HepG2 (cell line): ENCODE measurements around the gene NEIL1. TPM values are rescaled to one million over a fixed set of nuclear protein-coding genes. Genes with fewer than 3 reads are reported as not detected.

ENCODE experiments used
- ARHGAP35 ChIP-seq: sonication (generic); formaldehyde crosslinking; IDR thresholded peaks from 2 replicates; pipeline ENCODE4 v1.9.0; 2022; ENCODE audit warnings: mild to moderate bottlenecking, inconsistent platforms, moderate library complexity, missing genetic modification reagents, borderline replicate concordance
- ATAD3A ChIP-seq: sonication (generic); formaldehyde crosslinking; IDR thresholded peaks from 2 replicates; pipeline ENCODE4 v1.4.0; 2020; ENCODE audit warnings: missing genetic modification reagents
- FLYWCH1 ChIP-seq: sonication (generic); formaldehyde crosslinking; IDR thresholded peaks from 2 replicates; pipeline ENCODE4 v1.8.1; 2023; ENCODE audit warnings: mild to moderate bottlenecking, missing genetic modification reagents
- HDAC6 ChIP-seq: fragments of 200-600 bp; sonication (generic); IDR thresholded peaks from 2 replicates; pipeline ENCODE4 v1.7.0; 2017; ENCODE audit warnings: mild to moderate bottlenecking, antibody characterized with exemption, low read length, low read depth
- HOXA9 ChIP-seq: sonication (generic); formaldehyde crosslinking; IDR thresholded peaks from 2 replicates; pipeline ENCODE4 v1.8.1; 2022; ENCODE audit warnings: missing genetic modification reagents, mild to moderate bottlenecking, moderate library complexity, borderline replicate concordance
- KLF15 ChIP-seq: sonication (generic); formaldehyde crosslinking; IDR thresholded peaks from 2 replicates; pipeline ENCODE4 v1.8.1; 2023; ENCODE audit warnings: borderline replicate concordance, mild to moderate bottlenecking, inconsistent platforms, missing genetic modification reagents, mixed read lengths
- KMT2B ChIP-seq: IDR thresholded peaks from 2 replicates; pipeline ENCODE4 v1.6.1; 2016; ENCODE audit warnings: missing genetic modification reagents, missing compliant biosample characterization
- PHF21A ChIP-seq: sonication (generic); formaldehyde crosslinking; IDR thresholded peaks from 2 replicates; pipeline ENCODE4 v1.5.0; 2020; ENCODE audit warnings: mild to moderate bottlenecking, missing genetic modification reagents
- RARG ChIP-seq: sonication (generic); formaldehyde crosslinking; IDR thresholded peaks from 2 replicates; pipeline ENCODE4 v1.4.0; 2020; ENCODE audit warnings: low read depth, mild to moderate bottlenecking, missing genetic modification reagents
- SP5 ChIP-seq: IDR thresholded peaks from 2 replicates; pipeline ENCODE4 v1.6.1; 2016; ENCODE audit warnings: low read depth, borderline replicate concordance
- SRSF9 ChIP-seq: fragments of 200-400 bp; formaldehyde crosslinking; IDR thresholded peaks from 2 replicates; pipeline ENCODE4 v1.6.1; 2018; ENCODE audit warnings: borderline replicate concordance, mild to moderate bottlenecking, low read depth, low read length; ENCODE audit not compliant: insufficient read depth, poor library complexity, severe bottlenecking
- XRCC5 ChIP-seq: fragments of 200-400 bp; formaldehyde crosslinking; optimal IDR thresholded peaks from 2 replicates; pipeline ENCODE3; 2017; ENCODE audit warnings: mild to moderate bottlenecking, low read length
- ZBTB20 ChIP-seq: sonication (generic); formaldehyde crosslinking; IDR thresholded peaks from 2 replicates; pipeline ENCODE4 v1.8.1; 2023; ENCODE audit warnings: missing genetic modification reagents, low read depth, mild to moderate bottlenecking, borderline replicate concordance
- ZNF383 ChIP-seq: sonication (generic); formaldehyde crosslinking; IDR thresholded peaks from 2 replicates; pipeline ENCODE4 v1.4.0; 2020; ENCODE audit warnings: missing genetic modification reagents, mild to moderate bottlenecking, borderline replicate concordance
- ZNF605 ChIP-seq: sonication (generic); formaldehyde crosslinking; IDR thresholded peaks from 2 replicates; pipeline ENCODE4 v1.8.0; 2022; ENCODE audit warnings: mild to moderate bottlenecking, missing genetic modification reagents
- ZNF644 ChIP-seq: IDR thresholded peaks from 2 replicates; pipeline ENCODE4 v1.6.1; 2016; ENCODE audit warnings: low read depth
- ZNF883 ChIP-seq: sonication (generic); formaldehyde crosslinking; IDR thresholded peaks from 2 replicates; pipeline ENCODE4 v1.5.1; 2020; ENCODE audit warnings: mild to moderate bottlenecking, missing genetic modification reagents; ENCODE audit errors: not compliant biosample characterization
- polyA plus RNA-seq, 8 experiments: library from polyadenylated mRNA; depleted of rRNA in 3 of 8; stranded (reverse) in 7 of 8; unstranded in 1 of 8; fragments of >200 nt; fragmentation: Illumina TruSeq in 4 of 8; extraction: Trizol in 4 of 8; gene quantifications; 2 replicates each; pipeline versions ENCODE4 v1.2.1 to v1.2.3, GENCODE V29; 2011 to 2016; ENCODE audit warnings: low read depth in 4 of 8, missing spikeins in 1 of 8, mixed read lengths in 1 of 8; ENCODE audit not compliant: insufficient read depth in 1 of 8
- total RNA-seq, 5 experiments: library from RNA; depleted of rRNA; stranded (reverse); fragments of >200 nt; fragmentation: Illumina TruSeq; extraction: Trizol; gene quantifications; 2 replicates each; pipeline ENCODE4 v1.2.3, GENCODE V29; 2016; ENCODE audit warnings: low read depth in 1 of 5
- TF ChIP-seq, protein P1 (sequence below): sonication (generic); formaldehyde crosslinking; IDR thresholded peaks from 2 replicates; pipeline ENCODE4 v1.8.1; 2023; ENCODE audit warnings: missing genetic modification reagents, mild to moderate bottlenecking, borderline replicate concordance
- TF ChIP-seq, protein P2 (sequence below), 2 experiments: sonication (generic) in 1 of 2; formaldehyde crosslinking in 1 of 2; IDR thresholded peaks; 2 replicates each; pipeline versions ENCODE4 v1.5.1 to v1.6.1; 2011 to 2020; ENCODE audit warnings: borderline replicate concordance in 1 of 2, low read depth in 1 of 2, low read length in 1 of 2, mild to moderate bottlenecking in 1 of 2, missing genetic modification reagents in 1 of 2, moderate library complexity in 1 of 2
- TF ChIP-seq, protein P3 (sequence below): sonication (generic); formaldehyde crosslinking; IDR thresholded peaks from 2 replicates; pipeline ENCODE4 v1.8.0; 2022; ENCODE audit warnings: missing genetic modification reagents, low read depth, mild to moderate bottlenecking, borderline replicate concordance
- TF ChIP-seq, protein P4 (sequence below): IDR thresholded peaks from 2 replicates; pipeline ENCODE4 v1.6.1; 2016; ENCODE audit warnings: control low read depth
- TF ChIP-seq, protein P5 (sequence below): sonication (generic); formaldehyde crosslinking; IDR thresholded peaks from 2 replicates; pipeline ENCODE4 v1.4.0; 2020; ENCODE audit warnings: missing genetic modification reagents
- TF ChIP-seq, protein P6 (sequence below): sonication (generic); formaldehyde crosslinking; IDR thresholded peaks from 2 replicates; pipeline ENCODE4 v1.5.0; 2020; ENCODE audit warnings: missing genetic modification reagents

The NEIL1 gene
- total and polyA plus RNA-seq, 2 of the 13 experiments (the other 11 are each of a cell fraction or from before 2014, with no cell fraction given), result 10.4 to 15.5 TPM

DNA sequence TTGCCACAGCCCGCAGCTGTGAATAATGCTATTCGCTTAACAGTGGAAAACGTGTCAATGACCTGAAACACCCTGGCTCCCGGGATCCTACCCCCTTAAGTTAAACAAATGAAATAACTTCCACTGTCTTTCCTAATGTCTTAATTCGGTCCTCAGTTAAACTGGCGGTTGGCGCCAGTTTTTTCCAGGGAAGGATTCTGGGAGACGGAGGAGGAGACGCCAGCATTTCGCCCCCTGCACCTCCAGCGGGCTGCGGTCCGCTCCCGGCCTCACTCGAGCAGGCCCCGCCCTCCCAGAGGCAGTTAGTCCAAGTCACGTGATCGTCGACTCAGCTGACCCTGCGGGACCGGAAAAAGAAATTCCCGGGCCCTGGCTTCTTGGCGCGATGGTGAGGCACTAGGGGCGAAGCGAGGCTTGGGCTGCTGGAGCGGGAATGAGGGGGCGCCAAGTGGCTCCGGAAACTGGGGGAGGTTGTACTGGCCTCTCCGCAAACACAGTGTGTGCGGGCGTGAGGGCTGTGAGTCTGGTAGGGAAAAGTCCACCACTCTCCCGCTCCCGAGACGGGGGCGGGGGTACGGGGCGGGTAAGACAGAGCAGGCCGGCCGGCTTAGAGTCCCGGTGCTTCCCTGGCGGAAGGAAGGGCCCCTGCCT is 11.0 kb upstream of the NEIL1 start, which contains the start of gene COMMD4 (continued):
- TF ChIP-seq RARG (CRISPR knock-in tag) (no peak), XRCC5 (no peak), ZNF883 (peak; percentile 31), SP5 (CRISPR knock-in tag) (peak; percentile 57), ZNF605 (CRISPR knock-in tag) (peak; percentile 79), FLYWCH1 (CRISPR knock-in tag) (no peak), ZNF383 (CRISPR knock-in tag) (no peak), ARHGAP35 (CRISPR knock-in tag) (0 out of 2 replicates have a peak, but pooled peaks have one; percentile 49), ZNF644 (CRISPR knock-in tag) (no peak), HDAC6 (no peak), ZBTB20 (peak; percentile 74; the same call in 1 of the 2 replicates), ATAD3A (CRISPR knock-in tag) (no peak), KMT2B (peak; percentile 92), KLF15 (CRISPR knock-in tag) (no peak; the same call in 1 of the 2 replicates), SRSF9 (no peak), PHF21A (CRISPR knock-in tag) (peak; percentile 93), HOXA9 (CRISPR knock-in tag) (no peak)
- TF ChIP-seq, protein P1, sequence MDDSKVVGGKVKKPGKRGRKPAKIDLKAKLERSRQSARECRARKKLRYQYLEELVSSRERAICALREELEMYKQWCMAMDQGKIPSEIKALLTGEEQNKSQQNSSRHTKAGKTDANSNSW, result no peak
- TF ChIP-seq, protein P2, sequence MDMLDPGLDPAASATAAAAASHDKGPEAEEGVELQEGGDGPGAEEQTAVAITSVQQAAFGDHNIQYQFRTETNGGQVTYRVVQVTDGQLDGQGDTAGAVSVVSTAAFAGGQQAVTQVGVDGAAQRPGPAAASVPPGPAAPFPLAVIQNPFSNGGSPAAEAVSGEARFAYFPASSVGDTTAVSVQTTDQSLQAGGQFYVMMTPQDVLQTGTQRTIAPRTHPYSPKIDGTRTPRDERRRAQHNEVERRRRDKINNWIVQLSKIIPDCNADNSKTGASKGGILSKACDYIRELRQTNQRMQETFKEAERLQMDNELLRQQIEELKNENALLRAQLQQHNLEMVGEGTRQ (IDR thresholded peaks at IDR 0.05; ENCODE audit: low read depth, low read length), result peak; percentile 96
- TF ChIP-seq, protein P2 (CRISPR knock-in tag; IDR thresholded peaks at IDR 0.05; ENCODE audit: borderline replicate concordance), result peak; percentile 99; the same call in 1 of the 2 replicates
- TF ChIP-seq, protein P3, sequence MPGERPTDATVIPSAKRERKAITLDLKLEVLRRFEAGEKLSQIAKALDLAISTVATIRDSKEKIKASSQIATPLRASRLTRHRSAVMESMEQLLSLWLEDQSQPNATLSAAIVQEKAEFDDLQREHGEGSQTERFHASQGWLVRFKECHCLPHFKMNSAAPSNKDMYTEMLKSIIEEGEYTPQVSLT (CRISPR knock-in tag), result no peak
- TF ChIP-seq, protein P4, sequence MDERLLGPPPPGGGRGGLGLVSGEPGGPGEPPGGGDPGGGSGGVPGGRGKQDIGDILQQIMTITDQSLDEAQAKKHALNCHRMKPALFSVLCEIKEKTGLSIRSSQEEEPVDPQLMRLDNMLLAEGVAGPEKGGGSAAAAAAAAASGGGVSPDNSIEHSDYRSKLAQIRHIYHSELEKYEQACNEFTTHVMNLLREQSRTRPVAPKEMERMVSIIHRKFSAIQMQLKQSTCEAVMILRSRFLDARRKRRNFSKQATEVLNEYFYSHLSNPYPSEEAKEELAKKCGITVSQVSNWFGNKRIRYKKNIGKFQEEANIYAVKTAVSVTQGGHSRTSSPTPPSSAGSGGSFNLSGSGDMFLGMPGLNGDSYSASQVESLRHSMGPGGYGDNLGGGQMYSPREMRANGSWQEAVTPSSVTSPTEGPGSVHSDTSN (CRISPR knock-in tag), result no peak
- TF ChIP-seq, protein P5, sequence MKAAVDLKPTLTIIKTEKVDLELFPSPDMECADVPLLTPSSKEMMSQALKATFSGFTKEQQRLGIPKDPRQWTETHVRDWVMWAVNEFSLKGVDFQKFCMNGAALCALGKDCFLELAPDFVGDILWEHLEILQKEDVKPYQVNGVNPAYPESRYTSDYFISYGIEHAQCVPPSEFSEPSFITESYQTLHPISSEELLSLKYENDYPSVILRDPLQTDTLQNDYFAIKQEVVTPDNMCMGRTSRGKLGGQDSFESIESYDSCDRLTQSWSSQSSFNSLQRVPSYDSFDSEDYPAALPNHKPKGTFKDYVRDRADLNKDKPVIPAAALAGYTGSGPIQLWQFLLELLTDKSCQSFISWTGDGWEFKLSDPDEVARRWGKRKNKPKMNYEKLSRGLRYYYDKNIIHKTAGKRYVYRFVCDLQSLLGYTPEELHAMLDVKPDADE (CRISPR knock-in tag), result no peak
- TF ChIP-seq, protein P6, sequence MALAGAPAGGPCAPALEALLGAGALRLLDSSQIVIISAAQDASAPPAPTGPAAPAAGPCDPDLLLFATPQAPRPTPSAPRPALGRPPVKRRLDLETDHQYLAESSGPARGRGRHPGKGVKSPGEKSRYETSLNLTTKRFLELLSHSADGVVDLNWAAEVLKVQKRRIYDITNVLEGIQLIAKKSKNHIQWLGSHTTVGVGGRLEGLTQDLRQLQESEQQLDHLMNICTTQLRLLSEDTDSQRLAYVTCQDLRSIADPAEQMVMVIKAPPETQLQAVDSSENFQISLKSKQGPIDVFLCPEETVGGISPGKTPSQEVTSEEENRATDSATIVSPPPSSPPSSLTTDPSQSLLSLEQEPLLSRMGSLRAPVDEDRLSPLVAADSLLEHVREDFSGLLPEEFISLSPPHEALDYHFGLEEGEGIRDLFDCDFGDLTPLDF, result peak; percentile 97
